Hepatocyte (in vitro differentiated cells): ENCODE data around the gene CPSF4. TPM values are rescaled to one million over a fixed set of nuclear protein-coding genes. Genes with fewer than 3 reads are reported as not detected.
"Not testable (repeated sequence)": the region's sequence is repeated elsewhere in the genome, so short reads cannot be mapped to it uniquely, and the experiment has no call there.

Experiments
- DNase-seq: peaks from one replicate; pipeline ENCODE4 v3.0.0-alpha.2; 2016; ENCODE audit warnings: low spot score
- H2AFZ ChIP-seq: fragments of 200-600 bp; sonication (generic); 2 replicates; pipeline ENCODE4 v1.6.0; 2016; ENCODE audit warnings: antibody characterized with exemption, mild to moderate bottlenecking
- H3K27ac ChIP-seq: fragments of 200-600 bp; sonication (generic); 2 replicates; pipeline ENCODE4 v1.5.1; 2016; ENCODE audit warnings: mild to moderate bottlenecking
- H3K27me3 ChIP-seq: fragments of 200-600 bp; sonication (generic); 2 replicates; pipeline ENCODE4 v1.6.1; 2016
- H3K36me3 ChIP-seq: fragments of 200-600 bp; sonication (generic); replicated peaks from 2 replicates; pipeline ENCODE4 v1.5.1; 2016; ENCODE audit warnings: low read depth; ENCODE audit not compliant: insufficient read depth
- H3K4me1 ChIP-seq: fragments of 200-600 bp; sonication (generic); 2 replicates; pipeline ENCODE4 v1.5.1; 2016; ENCODE audit warnings: mild to moderate bottlenecking, moderate library complexity; ENCODE audit not compliant: insufficient read depth
- H3K4me2 ChIP-seq: fragments of 200-600 bp; sonication (generic); 2 replicates; pipeline ENCODE4 v1.6.0; 2016
- H3K4me3 ChIP-seq: fragments of 200-600 bp; sonication (generic); 2 replicates; pipeline ENCODE4 v1.5.1; 2016; ENCODE audit warnings: mild to moderate bottlenecking
- H3K79me2 ChIP-seq: fragments of 200-600 bp; sonication (generic); 2 replicates; pipeline ENCODE4 v1.6.0; 2017; ENCODE audit warnings: mild to moderate bottlenecking
- H3K9me2 ChIP-seq: fragments of 200-600 bp; sonication (generic); replicated peaks from 2 replicates; pipeline ENCODE4 v1.6.0; 2017; ENCODE audit warnings: mild to moderate bottlenecking; ENCODE audit not compliant: insufficient read depth
- H3K9me3 ChIP-seq: fragments of 200-600 bp; sonication (generic); 2 replicates; pipeline ENCODE4 v1.5.1; 2016; ENCODE audit warnings: low read depth, mild to moderate bottlenecking
- H4K20me1 ChIP-seq: fragments of 200-600 bp; sonication (generic); 2 replicates; pipeline ENCODE4 v1.6.0; 2016; ENCODE audit warnings: mild to moderate bottlenecking; ENCODE audit not compliant: insufficient read depth, poor library complexity, severe bottlenecking
- EZH2 ChIP-seq: fragments of 200-600 bp; sonication (generic); IDR thresholded peaks from 2 replicates; pipeline ENCODE4 v1.6.1; 2016; ENCODE audit warnings: antibody characterized with exemption, mild to moderate bottlenecking, borderline replicate concordance
- EZH2phosphoT487 ChIP-seq: fragments of 200-600 bp; sonication (generic); IDR thresholded peaks from one replicate; pipeline ENCODE4 v1.6.1; 2018; ENCODE audit warnings: antibody characterized with exemption, mild to moderate bottlenecking, low read depth, moderate library complexity; ENCODE audit not compliant: unreplicated experiment, severe bottlenecking
- WGBS: methylation state at CpG from one replicate; pipeline ENCODE4 v1.1.6; 2016; ENCODE audit warnings: low lambda C conversion rate; ENCODE audit errors: missing lambda C conversion rate; 5-methylcytosine and 5-hydroxymethylcytosine counted together
- polyA plus RNA-seq: library from polyadenylated mRNA; unstranded; fragments of >200 nt; fragmentation: Nextera tagmentation; extraction: Ambion mirVana; gene quantifications from 2 replicates; pipeline ENCODE4 v1.2.1, GENCODE V29; 2016
- total RNA-seq: library from RNA; depleted of rRNA; stranded (reverse); fragments of >200 nt; gene quantifications from 2 replicates; pipeline ENCODE4 v1.2.3, GENCODE V29; 2014
- TF ChIP-seq, protein P1 (sequence below): fragments of 200-600 bp; sonication (generic); IDR thresholded peaks from 2 replicates; pipeline ENCODE4 v1.5.1; 2016; ENCODE audit warnings: antibody characterized with exemption, mild to moderate bottlenecking; ENCODE audit not compliant: poor library complexity

Gene CPSF4
- total and polyA plus RNA-seq, 2 experiments from 2014 or later = 35.1 to 37.6 TPM

DNA sequence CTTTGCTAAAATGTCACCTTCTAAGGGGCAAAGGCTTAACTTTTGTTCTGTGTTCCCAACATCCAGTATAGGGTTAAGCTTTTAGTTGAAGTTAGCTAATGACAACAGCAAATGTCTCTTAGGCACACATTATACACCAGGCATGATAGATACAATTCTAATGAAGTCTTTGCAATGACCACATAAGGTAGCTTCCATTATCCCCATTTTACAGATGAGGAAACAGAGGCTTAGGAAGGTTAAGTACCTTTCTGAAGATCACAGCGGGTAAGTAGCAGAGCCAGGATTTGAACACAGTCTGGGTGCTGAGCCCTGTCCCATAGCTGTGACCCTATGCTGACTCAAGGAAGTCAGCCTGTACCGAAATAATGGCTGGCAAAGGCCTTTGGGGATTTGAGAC is 28.1 kb upstream of the CPSF4 start:
- H4K20me1 ChIP-seq = peaks cover 18% of the 10 kb centered on the region
- H3K79me2 ChIP-seq = peaks cover 79% of the 10 kb centered on the region
- no peak for DNase-seq
- H3K4me3 ChIP-seq = no peak overlapping the region
- WGBS = 92% methylated on average over 2 of the region's 2 CpGs
- TF ChIP-seq, protein P1, sequence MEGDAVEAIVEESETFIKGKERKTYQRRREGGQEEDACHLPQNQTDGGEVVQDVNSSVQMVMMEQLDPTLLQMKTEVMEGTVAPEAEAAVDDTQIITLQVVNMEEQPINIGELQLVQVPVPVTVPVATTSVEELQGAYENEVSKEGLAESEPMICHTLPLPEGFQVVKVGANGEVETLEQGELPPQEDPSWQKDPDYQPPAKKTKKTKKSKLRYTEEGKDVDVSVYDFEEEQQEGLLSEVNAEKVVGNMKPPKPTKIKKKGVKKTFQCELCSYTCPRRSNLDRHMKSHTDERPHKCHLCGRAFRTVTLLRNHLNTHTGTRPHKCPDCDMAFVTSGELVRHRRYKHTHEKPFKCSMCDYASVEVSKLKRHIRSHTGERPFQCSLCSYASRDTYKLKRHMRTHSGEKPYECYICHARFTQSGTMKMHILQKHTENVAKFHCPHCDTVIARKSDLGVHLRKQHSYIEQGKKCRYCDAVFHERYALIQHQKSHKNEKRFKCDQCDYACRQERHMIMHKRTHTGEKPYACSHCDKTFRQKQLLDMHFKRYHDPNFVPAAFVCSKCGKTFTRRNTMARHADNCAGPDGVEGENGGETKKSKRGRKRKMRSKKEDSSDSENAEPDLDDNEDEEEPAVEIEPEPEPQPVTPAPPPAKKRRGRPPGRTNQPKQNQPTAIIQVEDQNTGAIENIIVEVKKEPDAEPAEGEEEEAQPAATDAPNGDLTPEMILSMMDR = no peak
- TF ChIP-seq EZH2phosphoT487 = no peak
- no peak for TF ChIP-seq EZH2
- H3K9me3 ChIP-seq = no peaks in the 10 kb centered on the region
- H3K9me2 ChIP-seq = no peaks in the 10 kb centered on the region
- H3K27ac ChIP-seq = no peak overlapping the region
- H3K4me2 ChIP-seq = peak overlapping the region; percentile 87
- peaks cover 3% of the 10 kb centered on the region for H3K36me3 ChIP-seq
- H3K4me1 ChIP-seq = peaks cover 23% of the 10 kb centered on the region
- H2AFZ ChIP-seq = no peak overlapping the region
- H3K27me3 ChIP-seq = no peaks in the 10 kb centered on the region

- H3K36me3 ChIP-seq, H3K27me3 ChIP-seq, H2AFZ ChIP-seq, H3K4me2 ChIP-seq, H3K9me2 ChIP-seq, H3K4me3 ChIP-seq, H3K4me1 ChIP-seq, H3K27ac ChIP-seq, H3K9me3 ChIP-seq, H4K20me1 ChIP-seq: not testable (repeated sequence)
- TF ChIP-seq, protein P1 = peak; percentile 50
- 81% methylated on average over 17 of the region's 17 CpGs for WGBS
- peaks cover 37% of the 10 kb centered on the region for H3K79me2 ChIP-seq
- peak; percentile 53 for DNase-seq
Observed at GRCh38 chr7:99415513-99416127, 23.1 kb upstream of the CPSF4 start.

DNA sequence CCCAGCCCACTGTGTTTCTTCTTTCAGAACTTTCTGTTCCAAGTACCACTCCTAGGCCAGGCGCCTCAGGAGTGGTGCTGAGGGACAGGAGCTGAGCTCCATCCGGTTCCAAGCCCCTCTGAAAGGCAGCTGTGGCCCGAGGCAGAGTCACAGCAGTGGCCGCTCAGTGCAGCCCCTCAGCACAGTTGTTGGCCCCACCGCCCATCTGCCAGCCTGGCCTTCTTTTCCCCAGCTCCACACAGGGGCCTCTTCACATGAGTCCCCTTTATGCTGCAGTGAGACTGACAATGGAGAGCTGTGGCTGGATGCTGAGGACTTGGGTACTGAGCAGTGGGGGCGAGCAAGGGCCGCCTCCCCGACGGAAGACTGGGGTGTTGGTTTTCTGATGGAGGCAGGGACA is 20.5 kb upstream of the CPSF4 start:
- Histone ChIP-seq H3K9me3 (no peaks in the 10 kb centered on the region), H3K36me3 (peaks cover 3% of the 10 kb centered on the region), H2AFZ (no peak overlapping the region), H3K79me2 (peaks cover 15% of the 10 kb centered on the region), H3K4me2 (no peak overlapping the region), H4K20me1 (no peaks in the 10 kb centered on the region), H3K27me3 (no peaks in the 10 kb centered on the region), H3K4me3 (no peak overlapping the region), H3K9me2 (no peaks in the 10 kb centered on the region), H3K4me1 (no peaks in the 10 kb centered on the region), H3K27ac (no peak overlapping the region)
- DNase-seq = no peak
- WGBS = 92% methylated on average over 9 of the region's 9 CpGs
- no peak for TF ChIP-seq EZH2
- TF ChIP-seq, protein P1 = no peak
- no peak for TF ChIP-seq EZH2phosphoT487
